Measurements from ENCODE around the gene EPN2.

DNA sequence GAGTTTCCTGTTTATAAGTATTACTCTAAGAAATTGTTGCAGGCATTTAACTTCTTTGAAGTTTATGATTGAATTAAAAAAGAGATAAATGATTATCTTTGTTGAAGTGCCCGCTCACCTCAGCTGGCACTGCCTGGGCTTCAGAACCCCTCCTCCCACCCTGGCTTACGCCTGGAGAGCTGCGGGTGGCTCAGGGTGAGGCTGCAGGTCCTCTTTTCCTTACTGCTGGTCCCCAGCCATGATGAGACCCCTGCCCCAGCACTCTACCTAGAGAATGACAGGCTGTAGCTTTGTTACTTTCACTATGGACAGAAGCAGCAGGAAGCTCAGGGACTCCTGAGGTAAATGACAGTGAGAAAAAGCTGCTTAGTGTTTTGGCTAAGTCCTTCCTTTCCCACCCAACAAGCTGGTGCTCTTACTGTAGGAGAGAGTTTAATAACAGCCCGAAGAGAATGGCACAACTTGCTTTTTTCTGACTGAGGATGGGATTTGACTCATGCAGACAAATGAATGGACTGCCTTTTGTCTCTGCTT, 62.1 kb downstream of the EPN2 start:
- TF ChIP-seq, protein P1, sequence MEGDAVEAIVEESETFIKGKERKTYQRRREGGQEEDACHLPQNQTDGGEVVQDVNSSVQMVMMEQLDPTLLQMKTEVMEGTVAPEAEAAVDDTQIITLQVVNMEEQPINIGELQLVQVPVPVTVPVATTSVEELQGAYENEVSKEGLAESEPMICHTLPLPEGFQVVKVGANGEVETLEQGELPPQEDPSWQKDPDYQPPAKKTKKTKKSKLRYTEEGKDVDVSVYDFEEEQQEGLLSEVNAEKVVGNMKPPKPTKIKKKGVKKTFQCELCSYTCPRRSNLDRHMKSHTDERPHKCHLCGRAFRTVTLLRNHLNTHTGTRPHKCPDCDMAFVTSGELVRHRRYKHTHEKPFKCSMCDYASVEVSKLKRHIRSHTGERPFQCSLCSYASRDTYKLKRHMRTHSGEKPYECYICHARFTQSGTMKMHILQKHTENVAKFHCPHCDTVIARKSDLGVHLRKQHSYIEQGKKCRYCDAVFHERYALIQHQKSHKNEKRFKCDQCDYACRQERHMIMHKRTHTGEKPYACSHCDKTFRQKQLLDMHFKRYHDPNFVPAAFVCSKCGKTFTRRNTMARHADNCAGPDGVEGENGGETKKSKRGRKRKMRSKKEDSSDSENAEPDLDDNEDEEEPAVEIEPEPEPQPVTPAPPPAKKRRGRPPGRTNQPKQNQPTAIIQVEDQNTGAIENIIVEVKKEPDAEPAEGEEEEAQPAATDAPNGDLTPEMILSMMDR (conservative IDR thresholded peaks at IDR 0.05; ENCODE audit: low read depth in 2 of 2), result no peak
- TF ChIP-seq EZH2 (IDR thresholded peaks at IDR 0.05; ENCODE audit: low read depth, unreplicated experiment) (no peak), EZH2phosphoT487 (IDR thresholded peaks at IDR 0.05; ENCODE audit: unreplicated experiment) (no peak), POLR2AphosphoS5 (IDR thresholded peaks at IDR 0.05; ENCODE audit: low read depth) (no peak), ZNF331 (CRISPR knock-in tag; IDR thresholded peaks at IDR 0.05; ENCODE audit: low read depth) (no peak)
- TF ChIP-seq, protein P2, sequence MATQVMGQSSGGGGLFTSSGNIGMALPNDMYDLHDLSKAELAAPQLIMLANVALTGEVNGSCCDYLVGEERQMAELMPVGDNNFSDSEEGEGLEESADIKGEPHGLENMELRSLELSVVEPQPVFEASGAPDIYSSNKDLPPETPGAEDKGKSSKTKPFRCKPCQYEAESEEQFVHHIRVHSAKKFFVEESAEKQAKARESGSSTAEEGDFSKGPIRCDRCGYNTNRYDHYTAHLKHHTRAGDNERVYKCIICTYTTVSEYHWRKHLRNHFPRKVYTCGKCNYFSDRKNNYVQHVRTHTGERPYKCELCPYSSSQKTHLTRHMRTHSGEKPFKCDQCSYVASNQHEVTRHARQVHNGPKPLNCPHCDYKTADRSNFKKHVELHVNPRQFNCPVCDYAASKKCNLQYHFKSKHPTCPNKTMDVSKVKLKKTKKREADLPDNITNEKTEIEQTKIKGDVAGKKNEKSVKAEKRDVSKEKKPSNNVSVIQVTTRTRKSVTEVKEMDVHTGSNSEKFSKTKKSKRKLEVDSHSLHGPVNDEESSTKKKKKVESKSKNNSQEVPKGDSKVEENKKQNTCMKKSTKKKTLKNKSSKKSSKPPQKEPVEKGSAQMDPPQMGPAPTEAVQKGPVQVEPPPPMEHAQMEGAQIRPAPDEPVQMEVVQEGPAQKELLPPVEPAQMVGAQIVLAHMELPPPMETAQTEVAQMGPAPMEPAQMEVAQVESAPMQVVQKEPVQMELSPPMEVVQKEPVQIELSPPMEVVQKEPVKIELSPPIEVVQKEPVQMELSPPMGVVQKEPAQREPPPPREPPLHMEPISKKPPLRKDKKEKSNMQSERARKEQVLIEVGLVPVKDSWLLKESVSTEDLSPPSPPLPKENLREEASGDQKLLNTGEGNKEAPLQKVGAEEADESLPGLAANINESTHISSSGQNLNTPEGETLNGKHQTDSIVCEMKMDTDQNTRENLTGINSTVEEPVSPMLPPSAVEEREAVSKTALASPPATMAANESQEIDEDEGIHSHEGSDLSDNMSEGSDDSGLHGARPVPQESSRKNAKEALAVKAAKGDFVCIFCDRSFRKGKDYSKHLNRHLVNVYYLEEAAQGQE (IDR thresholded peaks at IDR 0.05; ENCODE audit: unreplicated experiment), result no peak
